Measurements from ENCODE around the gene SLC41A1.
"Not testable (repeated sequence)": the region's sequence is repeated elsewhere in the genome, so short reads cannot be mapped to it uniquely, and the experiment has no call there.

SLC41A1 gene

DNA sequence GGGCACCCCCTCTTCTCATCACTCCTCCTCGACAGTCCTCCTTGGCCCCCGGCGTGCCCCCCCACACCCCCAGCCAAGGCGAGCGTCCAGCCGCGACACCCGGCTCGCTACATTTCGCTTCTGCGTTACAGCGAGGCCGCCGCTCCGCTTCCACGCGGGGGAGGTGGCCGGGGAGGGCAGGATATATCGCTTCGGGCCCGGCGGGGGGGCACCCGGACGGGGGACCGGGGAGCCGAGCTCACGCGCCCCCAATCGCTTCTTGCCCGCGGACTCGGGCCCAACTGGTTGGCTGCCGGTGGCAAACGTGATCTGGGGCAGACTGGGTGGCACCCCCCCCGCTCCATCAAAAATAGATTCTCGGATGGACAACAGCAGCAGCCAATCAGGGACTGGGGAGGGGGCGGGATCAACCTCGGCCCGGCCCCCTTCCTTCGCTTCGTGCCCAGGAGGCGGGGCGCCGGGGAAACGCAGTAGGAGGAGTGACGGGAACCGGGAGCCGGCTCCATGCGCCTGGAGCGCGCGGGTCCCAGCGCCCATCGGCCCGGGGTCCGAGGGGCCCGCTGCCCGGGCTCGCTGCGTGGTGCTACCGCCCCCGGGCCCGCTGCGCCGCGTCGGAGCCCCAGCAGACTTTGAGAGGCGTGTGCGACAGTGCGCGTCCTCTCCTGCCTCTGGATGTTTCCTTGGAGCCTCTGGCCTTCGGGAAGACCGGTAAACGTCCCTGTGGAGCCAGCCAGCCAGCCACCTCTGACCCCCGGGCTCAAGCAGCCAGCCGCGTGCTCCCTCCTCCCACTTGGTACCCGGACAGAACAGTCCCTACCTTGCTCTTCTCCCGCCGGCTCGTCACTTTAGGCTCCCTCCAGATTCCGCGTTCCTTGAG is at the start of gene SLC41A1:
SLC41A1 (minus strand) TSS at position 321 of the 877 bp plus-strand sequence. CDS start 2,757 bp downstream, outside the sequence.
- peak; percentile 86 for DNase-seq

DNA sequence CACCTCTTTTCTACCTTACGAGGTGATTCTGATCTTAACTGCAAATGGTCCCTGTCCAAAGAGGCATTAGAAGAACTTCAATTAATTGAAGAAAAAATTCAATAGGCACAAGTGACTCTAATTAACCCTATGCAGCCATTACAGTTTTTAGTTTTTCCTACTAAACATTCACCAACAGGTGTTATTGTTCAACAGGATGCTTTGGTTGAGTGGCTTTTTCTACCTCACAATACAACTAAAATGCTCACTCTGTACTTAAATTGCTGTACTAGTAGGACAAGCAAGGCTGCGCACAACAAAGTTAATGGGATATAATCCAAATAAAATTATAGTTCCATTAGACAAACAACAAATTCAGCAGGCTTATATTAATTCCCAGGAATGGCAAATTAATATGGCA is 48.5 kb upstream of the SLC41A1 start:
- DNase-seq = no peak

DNA sequence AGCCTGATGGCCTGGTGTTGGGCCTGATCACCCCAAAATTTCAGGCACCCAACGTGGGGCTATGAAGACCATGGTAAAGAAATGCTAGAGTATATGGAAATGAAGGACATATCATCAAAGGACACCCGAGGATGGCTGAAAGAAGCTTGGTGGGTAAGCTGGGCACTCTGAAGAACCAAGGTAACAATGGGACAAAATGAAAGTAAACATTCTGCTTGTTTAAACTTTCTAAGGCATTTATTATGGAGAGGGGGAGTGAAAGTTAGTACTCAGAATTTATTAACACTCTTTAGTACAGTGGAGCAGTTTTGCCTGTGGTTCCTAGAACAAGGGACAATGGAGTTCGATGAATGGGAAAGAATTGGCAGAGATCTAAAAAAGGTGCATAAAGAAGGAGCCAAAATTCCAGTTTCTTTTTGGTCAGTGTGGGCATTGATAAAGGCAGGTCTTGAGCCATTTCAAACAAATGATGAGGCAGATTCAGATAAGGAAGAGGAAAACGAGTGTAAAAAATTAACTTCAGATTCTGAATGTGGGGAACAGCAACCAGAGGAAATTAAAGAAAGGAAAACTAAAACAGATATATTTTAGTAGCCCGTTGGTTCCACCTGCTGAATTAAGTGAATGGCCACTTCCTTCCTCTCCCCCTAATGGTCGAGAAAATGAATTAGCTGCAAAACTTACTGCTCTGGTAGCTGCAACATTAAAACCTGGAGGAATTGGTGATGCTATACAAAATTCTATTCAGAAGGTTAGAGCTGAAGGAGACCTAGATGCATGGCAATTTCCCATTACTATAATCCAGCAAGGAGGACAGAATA is 45.4 kb upstream of the SLC41A1 start:
- DNase-seq = no peak

DNA sequence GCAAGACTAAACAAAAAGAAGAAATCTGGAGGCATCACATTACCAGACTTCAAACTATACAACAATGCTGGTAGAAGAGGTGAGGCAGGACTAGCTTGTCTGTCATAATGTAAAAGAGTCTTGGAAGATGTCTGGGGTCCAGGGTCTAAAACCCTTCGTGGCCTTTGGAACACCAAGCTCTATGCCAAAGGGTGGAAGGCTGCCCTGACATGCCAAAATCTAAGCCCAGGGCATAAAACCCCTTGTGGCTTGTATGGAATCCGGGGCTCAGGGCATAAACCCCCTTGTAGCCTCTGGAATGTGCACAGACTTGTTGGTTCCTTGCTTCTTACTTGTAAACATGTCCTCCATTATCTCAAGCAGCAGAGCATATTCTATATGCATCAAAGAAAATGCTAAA is 44.5 kb upstream of the SLC41A1 start:
- not testable (repeated sequence) for DNase-seq

DNA sequence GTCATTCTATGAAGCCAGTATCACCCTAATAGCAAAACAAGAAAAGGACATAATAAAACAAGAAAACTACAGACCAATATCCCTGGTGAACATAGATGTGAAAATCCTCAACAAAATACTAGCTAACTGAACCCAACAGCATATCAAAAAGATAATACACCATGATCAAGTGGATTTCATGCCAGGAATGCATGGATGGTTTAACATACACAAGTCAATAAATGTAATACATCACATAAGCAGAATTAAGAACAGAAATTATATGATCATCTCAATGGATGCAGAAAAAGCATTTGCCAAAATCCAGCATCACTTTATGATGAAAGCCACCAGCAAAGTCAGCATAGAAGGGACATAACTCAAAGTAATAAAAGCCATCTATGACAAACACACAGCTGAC is 43.4 kb upstream of the SLC41A1 start:
- DNase-seq = no peak

DNA sequence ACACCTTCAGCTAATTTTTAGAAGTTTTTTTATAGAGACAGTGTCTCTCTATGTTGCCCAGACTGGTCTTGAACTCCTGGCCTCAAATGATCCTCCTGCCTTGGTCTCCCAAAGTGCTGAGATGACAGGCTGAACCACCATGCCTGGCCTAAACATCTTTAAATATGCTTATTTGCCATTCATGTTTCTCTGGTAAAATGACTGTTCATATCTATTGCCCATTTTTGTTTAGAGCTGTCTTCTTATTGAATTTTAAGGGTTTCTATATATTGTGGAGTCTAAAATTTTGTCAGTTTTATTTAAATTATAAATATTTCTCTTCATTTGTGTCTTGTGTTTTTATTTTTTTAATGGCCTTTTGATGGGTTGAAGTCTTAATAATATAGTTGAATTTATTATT is 40.0 kb upstream of the SLC41A1 start:
- DNase-seq = no peak

DNA sequence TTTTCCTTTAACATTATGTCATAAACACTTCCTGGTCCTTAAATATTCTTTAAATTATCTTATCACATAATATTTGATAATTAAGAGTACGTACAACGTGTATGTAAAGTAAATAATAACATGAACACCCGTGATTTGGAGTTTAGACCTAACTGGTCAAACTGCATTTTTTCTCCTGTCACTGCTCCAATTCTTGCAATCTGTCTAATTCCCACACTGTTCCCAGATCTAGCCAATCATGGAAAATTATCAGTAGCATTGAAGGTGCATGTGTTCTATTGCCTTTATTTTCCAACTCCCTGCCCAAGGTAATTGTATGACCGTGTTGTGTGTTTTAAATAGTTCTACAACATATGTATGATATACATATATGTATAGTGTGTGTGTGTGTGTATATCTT is 39.0 kb upstream of the SLC41A1 start:
- no peak for DNase-seq

DNA sequence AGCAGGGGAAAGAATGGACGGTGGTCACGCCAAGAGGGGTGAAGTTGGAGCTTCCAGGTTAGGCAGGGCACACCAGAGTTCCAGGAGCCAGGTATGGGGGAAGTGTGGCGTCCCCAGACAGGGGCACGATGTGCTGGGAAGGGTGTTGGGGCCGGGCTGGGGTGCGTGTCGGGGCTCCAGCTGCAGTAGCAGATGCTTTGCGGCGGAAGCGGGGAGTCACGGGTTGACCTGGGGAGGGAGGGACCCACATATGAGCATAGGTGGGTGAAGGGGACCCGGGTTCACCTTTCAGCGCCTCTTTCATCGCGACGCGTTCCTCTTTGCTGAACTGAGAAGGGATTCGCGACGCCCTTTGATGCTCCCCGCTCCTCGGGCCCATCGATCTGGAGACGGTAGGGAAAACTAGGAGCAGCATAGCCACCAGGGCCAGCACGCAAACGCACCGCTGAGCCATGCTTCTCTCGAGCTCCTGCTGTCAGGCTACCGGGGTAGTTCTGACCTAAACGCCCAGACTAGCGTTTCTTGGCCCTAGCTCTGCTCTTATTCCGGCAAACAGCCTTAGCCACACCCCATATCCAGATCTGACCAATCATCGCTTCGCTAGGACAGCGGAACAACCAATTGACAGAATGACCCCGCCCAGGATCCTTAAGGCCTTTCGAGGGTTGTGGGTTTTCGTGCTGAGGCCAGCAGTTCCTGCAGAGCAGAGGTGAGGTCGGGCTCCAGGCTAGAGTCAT is 36.8 kb upstream of the SLC41A1 start, which contains the start of gene PM20D1:
PM20D1 (minus strand) TSS at position 514 of the 737 bp plus-strand sequence; CDS start at position 454, 60 bp downstream.
- peak; percentile 61 for DNase-seq

DNA sequence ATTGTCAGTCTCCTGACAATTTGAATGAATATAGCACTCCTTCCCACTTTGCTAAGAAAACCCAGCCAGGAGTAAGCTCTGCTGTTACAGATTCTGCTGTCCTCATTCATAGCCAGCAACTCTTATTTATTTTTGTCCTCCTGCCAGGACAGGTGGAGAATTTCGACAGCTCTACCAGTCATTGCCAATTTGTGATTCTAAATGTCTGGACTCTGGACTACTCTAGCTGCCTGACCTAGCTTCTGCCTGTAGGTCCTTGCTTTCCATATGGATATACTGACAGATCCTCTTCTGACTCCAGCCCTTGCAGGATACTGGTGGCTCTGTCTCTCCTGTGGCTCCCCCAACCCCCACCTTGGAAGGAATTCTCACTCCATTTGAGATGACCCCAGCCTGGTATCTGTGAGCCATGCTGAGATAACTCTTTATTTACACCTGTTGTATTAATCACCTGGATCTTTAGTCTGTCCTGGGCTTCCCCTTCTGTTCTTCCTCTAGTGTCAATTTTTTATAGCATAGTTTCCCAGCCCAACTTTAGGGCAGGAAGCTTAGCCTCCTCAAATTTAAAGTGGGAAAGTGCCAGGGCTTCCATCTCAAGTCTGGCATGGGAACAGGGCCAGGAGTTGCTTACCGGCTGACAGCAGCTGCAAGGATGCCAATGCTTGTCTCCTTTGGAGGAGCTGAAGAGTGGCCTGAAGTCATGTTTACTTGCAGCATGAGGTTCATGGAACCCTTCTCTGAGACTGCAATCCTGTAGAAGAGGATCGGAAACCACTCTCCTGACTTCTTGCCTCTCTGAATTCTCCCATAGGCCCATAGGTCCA is 30.2 kb upstream of the SLC41A1 start:
- no peak for DNase-seq

DNA sequence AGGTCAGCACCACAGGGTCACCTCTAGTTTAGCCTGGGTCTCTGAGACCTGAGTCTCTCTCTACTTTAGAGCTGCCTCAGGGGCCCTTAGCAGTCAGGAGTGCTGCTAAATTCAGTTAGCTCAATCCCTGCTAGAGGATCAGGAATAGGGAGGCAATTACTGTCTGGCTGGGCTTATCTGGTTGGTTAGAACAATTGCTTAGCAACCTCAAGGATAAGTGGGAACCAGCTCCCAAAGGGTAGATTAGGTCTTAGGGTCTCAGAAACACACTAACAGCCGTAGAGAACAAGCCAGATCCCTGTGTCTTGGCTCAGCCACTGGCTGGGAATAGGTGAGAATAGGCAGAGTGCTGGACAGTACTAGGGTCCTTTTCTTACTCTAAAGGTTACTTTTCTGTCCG is 29.2 kb upstream of the SLC41A1 start:
- no peak for DNase-seq

DNA sequence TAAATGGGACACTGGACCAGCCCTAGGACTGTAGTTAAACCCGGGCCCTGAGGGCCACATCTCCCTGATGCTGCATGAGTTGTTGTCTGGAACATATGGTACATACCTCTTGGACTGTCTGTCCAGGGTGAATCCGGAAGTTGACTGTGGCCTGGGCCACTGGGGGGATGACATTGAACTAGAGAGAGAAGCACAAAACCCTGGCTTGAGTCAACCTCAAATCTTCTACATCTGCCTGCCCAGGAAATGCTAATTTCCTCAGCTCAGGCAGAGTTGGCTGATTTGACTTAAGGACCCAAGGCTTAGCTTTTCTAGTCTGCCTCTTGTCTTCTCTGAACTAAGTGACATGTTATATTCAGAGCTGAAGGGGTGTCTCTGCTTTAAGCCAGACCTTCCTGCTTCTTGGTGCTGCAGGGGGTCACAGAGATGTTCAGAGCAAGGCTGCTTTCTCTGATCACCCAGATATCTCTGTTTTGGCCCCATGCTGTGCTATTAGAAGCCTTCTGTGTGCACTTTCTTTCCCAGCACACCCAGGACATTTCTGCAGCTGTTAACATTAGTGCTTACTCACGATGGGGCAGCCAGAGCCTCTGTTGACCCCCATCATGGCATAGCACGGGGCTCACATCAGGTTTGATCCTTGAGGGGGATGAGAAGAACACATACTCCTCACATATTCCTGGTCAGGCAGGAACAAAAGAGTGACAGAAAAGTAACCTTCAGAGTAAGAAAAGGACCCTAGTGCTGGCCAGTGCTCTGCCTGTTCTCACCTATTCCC is 27.3 kb upstream of the SLC41A1 start:
- no peak for DNase-seq

DNA sequence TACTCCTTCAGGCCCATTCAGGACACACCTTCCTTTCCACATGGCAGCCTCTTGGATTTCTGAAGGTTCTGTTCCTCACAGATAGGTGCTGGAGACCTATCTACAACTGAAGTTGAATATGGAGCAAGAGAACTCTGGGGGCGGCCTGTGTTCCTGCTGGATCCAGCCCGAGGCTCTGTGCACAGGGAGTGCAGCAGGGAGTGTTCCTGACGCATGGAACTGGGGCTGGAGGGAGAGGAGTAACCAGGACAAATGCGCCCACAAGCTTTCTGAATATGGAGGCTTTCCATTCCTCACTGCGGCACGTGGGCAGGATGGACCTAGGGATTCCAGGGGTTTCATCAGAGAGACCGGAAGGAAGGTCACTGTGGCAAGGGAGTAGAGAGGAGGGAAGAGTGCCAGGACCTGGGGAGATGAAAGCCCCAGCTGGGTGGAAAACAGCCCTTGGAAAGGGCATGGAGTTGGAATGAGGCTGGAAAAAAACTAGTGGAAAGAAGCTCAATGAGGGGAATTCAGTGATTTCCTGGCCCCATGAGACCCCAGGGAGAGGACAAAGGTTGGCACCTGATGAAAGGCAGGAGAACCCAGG is 24.5 kb upstream of the SLC41A1 start:
- no peak for DNase-seq

DNA sequence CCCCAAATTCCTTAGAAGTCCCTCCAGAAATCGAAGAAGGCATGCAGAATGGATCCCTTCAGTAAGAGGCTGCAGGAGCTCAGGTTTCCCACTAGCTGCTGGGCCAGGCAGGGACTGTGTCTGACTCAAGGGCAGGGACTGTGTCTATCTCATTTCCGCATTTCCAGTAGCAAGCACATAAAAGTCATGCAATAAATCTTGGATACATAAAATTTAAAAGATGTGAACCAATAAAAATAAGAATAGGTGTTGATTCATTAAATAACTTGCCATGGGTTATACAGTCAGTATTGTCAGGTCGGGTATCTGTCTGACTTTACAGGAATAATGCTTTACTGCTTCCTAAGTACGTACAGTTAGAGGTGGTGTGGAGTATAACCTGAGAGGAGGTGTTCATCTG is 21.8 kb upstream of the SLC41A1 start:
- DNase-seq = no peak

DNA sequence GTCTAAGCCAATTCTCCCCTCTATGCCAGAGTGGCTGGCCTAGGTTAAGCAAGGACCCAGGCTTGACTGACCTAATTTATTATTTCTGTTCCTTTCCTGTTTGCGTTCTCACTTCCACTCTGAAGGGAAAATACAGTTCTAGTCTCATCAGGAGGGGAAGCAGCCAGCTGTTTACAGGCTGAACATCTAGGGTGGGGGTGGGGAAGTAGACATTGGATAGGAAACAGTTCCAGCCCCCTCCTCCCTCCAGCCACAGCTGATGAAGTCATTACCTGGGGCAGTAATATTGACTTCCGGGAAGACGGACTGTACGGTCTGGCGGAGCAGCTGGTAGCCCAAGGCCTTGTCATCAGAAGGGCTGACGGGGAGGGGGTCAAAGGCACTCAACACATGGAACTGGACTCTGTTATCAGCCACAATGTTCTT is 19.3 kb upstream of the SLC41A1 start:
- DNase-seq = no peak

DNA sequence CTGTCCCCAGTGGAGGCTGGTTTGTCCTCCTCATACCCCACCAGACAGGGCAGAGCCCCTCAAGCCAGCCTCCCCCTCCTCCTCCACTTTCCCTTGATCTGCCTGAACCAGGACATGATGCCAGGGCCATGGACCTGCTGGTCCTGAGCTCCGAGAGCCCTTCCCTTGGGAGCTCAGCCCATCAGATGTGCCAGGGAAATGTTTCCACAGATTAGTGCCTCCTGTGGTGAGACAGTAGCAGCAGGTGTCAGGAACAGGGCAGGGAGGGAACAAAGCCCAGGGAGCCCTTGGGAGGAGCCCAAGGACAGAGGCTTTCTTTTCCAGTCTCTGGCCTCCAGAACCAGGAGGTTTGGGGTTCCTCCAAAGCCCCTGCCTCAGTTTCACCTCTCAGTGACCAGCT is 14.6 kb upstream of the SLC41A1 start:
- no peak for DNase-seq

DNA sequence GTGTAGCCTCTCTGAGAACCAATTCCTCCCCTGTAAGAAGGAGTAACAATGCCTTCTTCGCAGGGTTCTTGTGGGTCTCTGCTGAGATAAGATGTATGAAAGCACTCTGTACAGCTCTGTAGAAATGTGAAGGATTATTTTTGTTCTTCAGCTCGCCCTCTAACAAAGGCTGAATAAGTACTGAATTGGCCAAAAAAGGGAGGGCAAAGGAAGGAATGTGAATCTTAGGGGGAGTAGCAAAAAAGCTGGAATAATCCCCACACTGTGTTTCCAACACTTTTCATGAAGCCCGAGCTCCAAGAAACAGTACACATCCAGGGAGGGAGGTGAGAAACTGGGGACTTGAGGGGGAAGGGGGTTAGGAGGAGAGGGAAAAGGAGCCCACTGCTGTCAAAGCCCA is 14.0 kb upstream of the SLC41A1 start:
- DNase-seq = no peak

DNA sequence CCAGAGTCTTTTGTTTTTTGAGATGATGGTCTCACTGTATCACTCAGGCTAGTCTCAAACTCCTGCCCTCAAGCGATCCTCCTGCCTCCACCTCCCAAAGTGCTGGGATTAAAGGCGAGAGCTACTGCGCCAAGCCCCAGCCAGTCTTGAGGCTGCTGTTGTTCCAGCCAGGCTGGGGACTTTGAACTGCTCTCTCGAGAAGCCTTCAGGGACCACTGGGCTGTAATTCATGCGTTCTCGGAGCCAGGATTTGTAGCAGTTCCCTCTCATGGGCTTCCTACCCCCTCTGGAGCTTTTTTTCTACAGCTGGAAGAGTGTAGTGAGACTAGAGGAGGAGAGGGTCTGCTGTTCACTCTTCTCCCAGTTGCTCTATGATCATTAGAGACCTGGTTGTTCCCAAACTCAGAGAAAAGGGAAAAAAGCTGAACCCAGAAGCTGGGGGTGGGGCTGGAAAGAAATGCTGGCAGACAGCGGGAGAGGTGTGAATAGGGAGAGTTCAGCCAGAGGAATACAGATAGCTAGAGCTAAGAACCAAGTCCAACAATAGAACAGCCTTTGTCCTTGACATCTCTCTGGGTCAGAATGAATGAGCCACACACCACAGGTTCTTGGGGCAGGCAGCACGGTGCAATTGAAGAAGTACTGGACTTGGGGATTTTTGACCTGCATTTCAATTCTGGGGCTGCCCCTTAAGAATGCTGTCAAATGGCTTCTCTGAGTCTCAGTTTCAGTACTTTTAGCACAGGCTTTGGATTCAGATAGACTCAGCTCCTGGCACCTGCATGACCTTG is 13.2 kb upstream of the SLC41A1 start:
- DNase-seq = no peak

DNA sequence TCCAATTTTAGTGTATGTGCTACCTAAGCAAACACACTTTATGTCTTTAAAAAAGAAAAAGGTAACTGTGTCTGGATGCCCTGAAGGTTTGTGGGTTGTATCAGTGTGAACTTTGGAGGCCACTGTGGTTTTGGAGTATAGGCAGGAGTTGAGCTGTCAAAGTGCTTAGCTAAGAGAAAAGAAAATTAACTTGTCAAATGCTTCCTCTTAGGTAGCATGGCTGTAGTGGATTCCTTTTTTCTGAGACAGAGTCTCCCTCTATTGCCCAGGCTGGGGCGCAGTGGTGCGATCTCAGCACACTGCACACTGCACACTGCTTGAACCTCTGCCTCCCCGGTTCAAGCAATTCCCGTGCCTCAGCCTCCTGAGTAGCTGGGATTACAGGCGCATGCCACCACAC is 11.2 kb upstream of the SLC41A1 start:
- no peak for DNase-seq

DNA sequence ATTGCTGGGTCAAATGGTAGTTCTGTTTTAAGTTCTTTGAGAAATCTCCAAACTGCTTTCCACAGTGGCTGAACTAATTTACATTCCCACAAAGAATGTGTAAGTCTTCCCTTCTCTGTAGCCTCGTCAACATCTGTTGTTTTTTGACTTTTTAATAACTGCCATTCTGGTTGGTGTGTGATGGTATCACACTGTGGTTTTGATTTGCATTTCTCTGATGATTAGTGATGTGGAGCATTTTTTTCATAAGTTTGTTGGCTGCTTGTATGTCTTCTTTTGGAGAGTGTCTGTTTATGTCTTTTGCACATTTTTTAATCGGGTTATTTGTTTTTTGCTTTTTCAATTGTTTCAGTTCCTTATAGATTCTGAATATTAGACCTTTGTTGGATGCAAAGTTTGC is 10.3 kb upstream of the SLC41A1 start:
- DNase-seq = not testable (repeated sequence)

DNA sequence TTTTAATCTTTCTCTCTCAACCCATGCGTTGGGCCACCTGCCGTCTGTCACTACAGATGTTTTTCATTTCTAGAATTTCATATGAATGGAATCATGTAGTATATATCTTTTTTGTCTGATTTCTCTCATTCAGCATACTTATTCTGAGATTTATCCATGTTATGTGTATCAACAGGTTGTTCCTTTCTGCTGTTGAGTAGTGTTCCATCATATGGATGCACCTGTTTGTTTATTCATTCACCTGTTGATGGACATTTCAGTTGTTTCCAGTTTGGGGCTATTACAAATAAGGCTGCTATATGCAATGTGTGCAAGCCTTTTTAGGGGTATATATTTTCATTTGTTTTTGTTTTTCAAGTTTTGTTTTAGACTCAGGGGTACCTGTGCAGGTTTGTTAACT is 9.4 kb upstream of the SLC41A1 start:
- no peak for DNase-seq

All from stimulated activated CD4-positive, alpha-beta T cell treated with anti-CD3 and anti-CD28 coated beads, Interleukin-12 subunit alpha, Interleukin-12 subunit beta, amount 100 ng/mL, for 4 hours (primary cell).